Fibroblast of pulmonary artery (primary cell): ENCODE results near the gene HBS1L.
"Not testable (repeated sequence)": the region's sequence is repeated elsewhere in the genome, so short reads cannot be mapped to it uniquely, and the experiment has no call there.

Experiments
- DNase-seq: peaks from one replicate; pipeline ENCODE4 v3.0.0-alpha.2; 2010; ENCODE audit warnings: low read depth
- H3K4me3 ChIP-seq: replicated peaks from 2 replicates; pipeline ENCODE4 v1.5.1; 2011; ENCODE audit warnings: low read depth, mild to moderate bottlenecking, control low read depth, low read length, moderate library complexity
- CTCF ChIP-seq: IDR thresholded peaks from 2 replicates; pipeline ENCODE4 v1.5.1; 2011; ENCODE audit warnings: mild to moderate bottlenecking, control low read depth, low read length, inconsistent platforms; ENCODE audit errors: missing control alignments

The HBS1L gene

GRCh38 chr6:135060076-135060475 lies 5.5 kb upstream of the HBS1L start:
- TF ChIP-seq CTCF = no peak
- H3K4me3 ChIP-seq = no peak overlapping the region
- no peak for DNase-seq

DNA sequence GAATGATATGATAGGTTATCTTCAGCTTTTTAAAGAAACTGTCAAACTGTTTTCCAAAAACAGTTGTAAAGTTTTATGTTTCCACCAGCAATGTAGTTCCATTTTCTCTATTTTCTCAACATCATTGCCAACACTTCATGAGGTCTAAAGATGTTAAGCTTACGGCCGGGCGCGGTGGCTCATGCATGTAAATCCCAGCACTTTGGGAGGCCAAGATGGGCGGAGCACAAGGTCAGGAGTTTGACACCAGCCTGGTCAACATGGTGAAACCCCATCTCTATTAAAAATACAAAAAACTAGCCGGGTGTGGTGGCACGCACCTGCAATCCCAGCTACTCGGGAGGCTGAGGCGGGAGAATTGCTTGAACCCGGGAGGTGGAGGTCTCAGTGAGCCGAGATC lies 3.7 kb upstream of the HBS1L start:
- DNase-seq, H3K4me3 ChIP-seq: not testable (repeated sequence)

GRCh38 chr6:135056632-135057031 lies 2.0 kb upstream of the HBS1L start:
- TF ChIP-seq CTCF = no peak
- no peak for DNase-seq
- H3K4me3 ChIP-seq = no peak overlapping the region

DNA sequence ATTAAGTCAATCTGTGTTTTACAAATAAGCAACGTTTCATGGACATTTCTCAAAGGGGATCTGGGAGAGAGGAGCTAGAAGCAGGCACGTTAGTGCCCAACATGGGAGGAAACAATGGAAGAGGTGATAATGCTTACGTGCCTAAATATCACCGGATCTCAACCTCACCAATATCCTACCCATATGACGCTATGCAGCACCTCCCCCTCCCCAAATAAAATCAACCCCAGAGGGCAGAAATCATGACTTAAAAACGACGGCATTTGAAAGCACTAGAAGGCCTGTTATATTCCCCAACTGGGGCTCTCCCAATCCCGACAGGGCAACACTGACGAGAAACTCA lies 425 bp downstream of the HBS1L start:
- DNase-seq = peak; percentile 14
- no peak for TF ChIP-seq CTCF
- peak overlapping the region; percentile 96 for H3K4me3 ChIP-seq

DNA sequence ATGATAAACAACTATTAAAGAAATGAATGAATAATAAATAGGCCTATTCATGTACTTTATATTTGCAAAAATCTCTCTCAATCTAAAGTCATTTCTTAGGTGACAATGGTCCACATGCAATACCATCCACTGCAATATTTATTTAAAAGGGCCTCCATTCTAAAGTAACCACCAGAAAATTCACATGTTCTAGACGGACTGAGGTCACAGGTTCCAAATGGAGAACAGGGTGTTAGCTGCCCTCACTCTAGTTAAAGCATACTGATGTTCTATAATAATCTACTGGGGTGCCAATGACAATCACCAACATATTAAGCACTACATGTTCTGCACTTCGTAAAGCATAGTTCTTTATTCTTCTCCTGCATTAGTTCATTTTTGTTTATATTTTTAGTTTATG lies 1.2 kb downstream of the HBS1L start:
- DNase-seq = no peak
- no peak for TF ChIP-seq CTCF
- H3K4me3 ChIP-seq = peak overlapping the region; percentile 96

- DNase-seq = no peak
- H3K4me3 ChIP-seq = peak overlapping the region; percentile 96
- no peak for TF ChIP-seq CTCF
These were observed 1.7 kb downstream of the HBS1L start for GRCh38 chr6:135052939-135053338.

DNA sequence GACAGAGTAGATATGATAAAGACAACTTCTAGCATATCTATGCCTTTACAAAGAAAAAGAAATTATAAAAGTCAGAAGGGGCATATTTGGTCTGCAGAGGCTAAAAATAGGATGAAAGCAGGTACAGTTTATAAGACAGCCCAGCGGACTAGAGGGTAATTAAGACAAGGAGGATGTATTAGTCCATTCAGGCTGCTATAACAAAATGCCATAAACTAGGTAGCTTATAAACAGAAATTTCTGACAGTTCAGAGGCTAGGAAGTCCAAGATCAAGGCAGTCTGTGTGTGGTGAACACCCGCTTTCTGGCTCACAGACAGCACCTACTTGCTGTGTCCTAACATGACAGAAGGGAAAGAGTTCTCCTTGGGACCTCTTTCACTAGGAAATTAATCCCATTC lies 5.7 kb downstream of the HBS1L start:
- no peak for TF ChIP-seq CTCF
- no peak for DNase-seq
- no peak overlapping the region for H3K4me3 ChIP-seq

DNA sequence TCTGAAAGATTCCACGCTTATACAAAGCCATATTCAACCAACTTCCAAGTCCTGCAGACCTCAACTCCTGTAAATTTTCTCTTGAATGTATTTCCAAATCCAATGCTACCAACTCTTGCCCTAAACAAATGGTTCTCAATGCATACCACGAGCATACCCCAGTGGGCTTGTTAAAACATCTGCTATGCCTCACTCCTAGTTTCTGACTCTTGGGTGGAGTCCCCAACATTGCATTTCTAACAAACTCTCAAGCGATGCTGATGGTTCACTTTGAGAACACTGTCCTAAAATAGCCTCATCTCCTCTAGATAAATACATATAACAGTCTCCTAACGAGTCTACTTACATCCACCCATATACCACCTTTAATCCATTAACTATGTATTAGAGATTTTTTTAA lies 7.3 kb downstream of the HBS1L start:
- DNase-seq = no peak
- TF ChIP-seq CTCF = no peak
- H3K4me3 ChIP-seq = no peak overlapping the region
